Liver (tissue), 3 donors: ENCODE results near the gene PSMB7.

Experiments
- RAD21 ChIP-seq, 2 donors: IDR thresholded peaks; 2 replicates each; pipeline ENCODE4 v1.6.1; 2016; ENCODE audit warnings: antibody characterized with exemption in 2 of 2, mild to moderate bottlenecking in 2 of 2
- TF ChIP-seq, protein P1 (sequence below): fragments of 150-350 bp; IDR thresholded peaks from 2 replicates; pipeline ENCODE4 v1.5.1; 2017; ENCODE audit warnings: improper control_type of control experiment, low read depth, low read length; ENCODE audit not compliant: missing input control
- donor health status: healthy.
- donor health status: healthy.

DNA sequence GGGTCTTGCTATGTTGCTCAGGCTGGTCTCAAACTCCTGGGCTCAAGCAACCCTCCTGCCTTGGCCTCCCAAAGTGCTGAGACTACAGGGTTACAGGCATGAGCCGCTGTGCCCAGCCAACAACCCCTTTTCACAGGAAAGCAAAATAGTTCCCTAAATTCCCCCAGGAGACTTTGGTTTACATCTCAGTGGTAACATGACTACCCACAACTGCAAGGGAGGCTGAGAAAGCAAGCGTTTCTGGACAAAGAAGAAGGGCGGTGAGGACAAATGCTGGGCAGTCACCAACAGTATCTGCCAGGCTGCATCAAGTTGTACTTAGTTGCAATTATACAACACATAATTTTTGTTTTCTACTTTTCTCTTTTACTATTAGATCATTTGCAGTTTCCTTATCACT lies 27.6 kb upstream of the PSMB7 start:
- TF ChIP-seq, protein P1, sequence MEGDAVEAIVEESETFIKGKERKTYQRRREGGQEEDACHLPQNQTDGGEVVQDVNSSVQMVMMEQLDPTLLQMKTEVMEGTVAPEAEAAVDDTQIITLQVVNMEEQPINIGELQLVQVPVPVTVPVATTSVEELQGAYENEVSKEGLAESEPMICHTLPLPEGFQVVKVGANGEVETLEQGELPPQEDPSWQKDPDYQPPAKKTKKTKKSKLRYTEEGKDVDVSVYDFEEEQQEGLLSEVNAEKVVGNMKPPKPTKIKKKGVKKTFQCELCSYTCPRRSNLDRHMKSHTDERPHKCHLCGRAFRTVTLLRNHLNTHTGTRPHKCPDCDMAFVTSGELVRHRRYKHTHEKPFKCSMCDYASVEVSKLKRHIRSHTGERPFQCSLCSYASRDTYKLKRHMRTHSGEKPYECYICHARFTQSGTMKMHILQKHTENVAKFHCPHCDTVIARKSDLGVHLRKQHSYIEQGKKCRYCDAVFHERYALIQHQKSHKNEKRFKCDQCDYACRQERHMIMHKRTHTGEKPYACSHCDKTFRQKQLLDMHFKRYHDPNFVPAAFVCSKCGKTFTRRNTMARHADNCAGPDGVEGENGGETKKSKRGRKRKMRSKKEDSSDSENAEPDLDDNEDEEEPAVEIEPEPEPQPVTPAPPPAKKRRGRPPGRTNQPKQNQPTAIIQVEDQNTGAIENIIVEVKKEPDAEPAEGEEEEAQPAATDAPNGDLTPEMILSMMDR: no peak
- TF ChIP-seq RAD21 (IDR thresholded peaks at IDR 0.05): no peak
